Endothelial cell (in vitro differentiated cells): ENCODE results near the gene MCFD2. TPM values are rescaled to one million over a fixed set of nuclear protein-coding genes. Genes with fewer than 3 reads are reported as not detected.

Experiments
- DNase-seq: peaks from one replicate; pipeline ENCODE4 v3.0.0; 2021; ENCODE audit warnings: low spot score
- H3K27ac Mint-ChIP-seq: one replicate; pipeline ENCODE4 v1.8.0; 2021; ENCODE audit warnings: mixed read lengths, inconsistent platforms; ENCODE audit not compliant: unreplicated experiment
- H3K27me3 Mint-ChIP-seq: one replicate; pipeline ENCODE4 v1.8.0; 2021; ENCODE audit warnings: mild to moderate bottlenecking, moderate library complexity, mixed read lengths, inconsistent platforms; ENCODE audit not compliant: unreplicated experiment
- H3K36me3 Mint-ChIP-seq: one replicate; pipeline ENCODE4 v1.8.0; 2021; ENCODE audit warnings: mild to moderate bottlenecking, low read depth, mixed read lengths, inconsistent platforms; ENCODE audit not compliant: unreplicated experiment
- H3K4me1 Mint-ChIP-seq: one replicate; pipeline ENCODE4 v1.8.0; 2021; ENCODE audit warnings: mild to moderate bottlenecking, mixed read lengths, inconsistent platforms; ENCODE audit not compliant: unreplicated experiment
- H3K4me3 Mint-ChIP-seq: one replicate; pipeline ENCODE4 v1.8.0; 2021; ENCODE audit warnings: mild to moderate bottlenecking, mixed read lengths, inconsistent platforms; ENCODE audit not compliant: unreplicated experiment
- H3K9me3 Mint-ChIP-seq: one replicate; pipeline ENCODE4 v1.8.0; 2021; ENCODE audit warnings: mixed read lengths, inconsistent platforms; ENCODE audit not compliant: unreplicated experiment
- total RNA-seq: library from RNA; stranded (reverse); fragmentation: NEBNext Ultra II Directional; extraction: Animal tissue kit (Norgen Biotek cat#: 25700); gene quantifications from one replicate; pipeline ENCODE4 v1.2.1, GENCODE V29; 2021; ENCODE audit not compliant: unreplicated experiment
- TF ChIP-seq, protein P1 (sequence below): fragments of 200-600 bp; sonication (generic); IDR thresholded peaks from one replicate; pipeline ENCODE4 v1.5.0; 2021; ENCODE audit warnings: antibody characterized with exemption; ENCODE audit not compliant: unreplicated experiment

MCFD2 gene
- total RNA-seq, 1 donor from 2014 or later = 121 TPM

GRCh38 chr2:46866770-46867246, 48.8 kb downstream of the MCFD2 start:
- Mint-ChIP-seq H3K27me3 (peaks cover 15% of the 10 kb centered on the region), H3K36me3 (peaks cover 22% of the 10 kb centered on the region), H3K27ac (peak overlapping the region; percentile 78), H3K9me3 (peaks cover 11% of the 10 kb centered on the region), H3K4me3 (no peak overlapping the region), H3K4me1 (peaks cover 9% of the 10 kb centered on the region)
- TF ChIP-seq, protein P1, sequence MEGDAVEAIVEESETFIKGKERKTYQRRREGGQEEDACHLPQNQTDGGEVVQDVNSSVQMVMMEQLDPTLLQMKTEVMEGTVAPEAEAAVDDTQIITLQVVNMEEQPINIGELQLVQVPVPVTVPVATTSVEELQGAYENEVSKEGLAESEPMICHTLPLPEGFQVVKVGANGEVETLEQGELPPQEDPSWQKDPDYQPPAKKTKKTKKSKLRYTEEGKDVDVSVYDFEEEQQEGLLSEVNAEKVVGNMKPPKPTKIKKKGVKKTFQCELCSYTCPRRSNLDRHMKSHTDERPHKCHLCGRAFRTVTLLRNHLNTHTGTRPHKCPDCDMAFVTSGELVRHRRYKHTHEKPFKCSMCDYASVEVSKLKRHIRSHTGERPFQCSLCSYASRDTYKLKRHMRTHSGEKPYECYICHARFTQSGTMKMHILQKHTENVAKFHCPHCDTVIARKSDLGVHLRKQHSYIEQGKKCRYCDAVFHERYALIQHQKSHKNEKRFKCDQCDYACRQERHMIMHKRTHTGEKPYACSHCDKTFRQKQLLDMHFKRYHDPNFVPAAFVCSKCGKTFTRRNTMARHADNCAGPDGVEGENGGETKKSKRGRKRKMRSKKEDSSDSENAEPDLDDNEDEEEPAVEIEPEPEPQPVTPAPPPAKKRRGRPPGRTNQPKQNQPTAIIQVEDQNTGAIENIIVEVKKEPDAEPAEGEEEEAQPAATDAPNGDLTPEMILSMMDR = no peak
- DNase-seq = no peak

DNA sequence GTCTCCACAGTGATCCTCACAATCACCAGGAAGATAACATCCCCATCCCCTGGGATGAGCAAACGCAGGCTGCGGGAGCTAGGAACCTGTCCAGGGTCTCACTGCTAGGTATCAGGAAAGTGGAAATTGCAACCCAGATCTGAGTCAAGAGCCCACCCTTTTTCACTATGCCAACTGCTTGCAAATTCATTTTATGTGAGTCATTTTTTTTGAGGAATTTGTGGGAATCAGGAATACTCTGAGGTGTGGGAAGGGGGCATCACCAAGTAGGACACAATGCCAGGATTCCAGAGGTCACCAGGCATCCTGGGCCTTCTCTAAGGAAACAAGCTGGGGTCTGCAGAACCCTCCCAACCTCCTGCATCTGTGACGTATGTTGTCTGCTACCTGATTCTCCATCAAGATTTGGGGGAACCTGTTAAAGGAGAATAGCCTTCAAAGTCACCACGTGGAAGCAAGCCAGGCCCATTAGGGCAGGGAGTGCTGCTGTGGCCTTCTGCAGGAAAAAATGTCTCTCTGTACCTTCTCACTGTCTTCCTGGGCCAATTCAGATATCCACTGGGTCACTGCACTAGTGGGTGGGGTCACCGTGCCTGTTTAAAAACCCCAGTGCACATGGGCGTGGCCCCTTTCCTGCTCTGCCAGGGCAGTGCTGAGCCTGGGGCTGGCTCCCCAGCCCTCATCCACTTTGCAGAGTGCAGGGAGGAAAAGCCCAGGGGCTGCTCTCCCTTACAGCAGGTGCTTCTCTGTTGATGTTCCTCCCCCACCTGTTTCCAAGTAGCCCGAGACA, 50.2 kb downstream of the MCFD2 start:
- Mint-ChIP-seq H3K36me3 (peaks cover 22% of the 10 kb centered on the region), H3K27ac (no peak overlapping the region), H3K4me1 (peaks cover 9% of the 10 kb centered on the region), H3K27me3 (peaks cover 10% of the 10 kb centered on the region), H3K4me3 (no peak overlapping the region), H3K9me3 (peaks cover 11% of the 10 kb centered on the region)
- no peak for DNase-seq
- TF ChIP-seq, protein P1 = no peak

DNA sequence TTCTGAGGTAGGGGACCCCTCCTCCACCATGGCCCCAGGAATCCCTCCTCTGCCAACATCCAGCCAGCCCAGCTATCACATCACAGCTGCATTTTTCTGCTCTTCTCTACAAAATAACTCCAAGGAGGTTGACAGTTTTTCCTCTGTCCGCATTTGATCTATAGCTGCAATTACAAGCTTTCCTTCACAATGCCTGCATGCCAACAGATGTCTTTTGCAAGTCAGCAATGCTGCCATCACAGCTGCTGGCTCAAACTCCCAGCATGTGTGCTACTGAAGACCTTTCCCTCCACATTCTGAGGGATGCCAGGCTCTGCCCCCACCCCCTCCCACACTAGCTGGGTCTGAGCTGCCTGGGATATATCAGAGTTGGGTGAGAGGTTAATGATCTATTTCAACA, 51.7 kb downstream of the MCFD2 start:
- peaks cover 8% of the 10 kb centered on the region for H3K27me3 Mint-ChIP-seq
- no peak for DNase-seq
- H3K9me3 Mint-ChIP-seq = peaks cover 11% of the 10 kb centered on the region
- TF ChIP-seq, protein P1 = no peak
- H3K36me3 Mint-ChIP-seq = peaks cover 22% of the 10 kb centered on the region
- H3K4me1 Mint-ChIP-seq = peaks cover 9% of the 10 kb centered on the region
- no peak overlapping the region for H3K4me3 Mint-ChIP-seq
- no peak overlapping the region for H3K27ac Mint-ChIP-seq

DNA sequence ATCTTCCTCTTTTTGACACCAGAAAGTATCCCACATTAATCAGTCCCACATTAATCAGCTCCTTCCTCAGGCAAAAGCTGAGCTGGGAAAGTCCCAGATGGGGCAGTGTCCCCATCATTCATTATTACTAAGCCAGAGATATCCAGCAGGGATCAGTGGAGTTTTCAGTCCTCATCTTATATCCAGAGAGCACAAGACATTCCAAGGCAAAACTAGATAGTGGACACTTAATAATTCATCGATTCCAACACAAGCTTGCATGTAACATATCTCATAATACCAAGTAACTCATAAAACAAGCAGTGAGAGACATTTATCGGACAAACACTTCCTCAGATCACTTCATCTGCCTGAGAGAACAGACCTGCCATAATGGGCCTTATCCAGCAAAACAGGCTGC, 53.1 kb downstream of the MCFD2 start:
- Mint-ChIP-seq H3K4me3 (no peak overlapping the region), H3K9me3 (peaks cover 11% of the 10 kb centered on the region), H3K36me3 (peaks cover 18% of the 10 kb centered on the region), H3K27me3 (peaks cover 8% of the 10 kb centered on the region), H3K4me1 (peaks cover 9% of the 10 kb centered on the region), H3K27ac (no peak overlapping the region)
- TF ChIP-seq, protein P1 = no peak
- DNase-seq = no peak

DNA sequence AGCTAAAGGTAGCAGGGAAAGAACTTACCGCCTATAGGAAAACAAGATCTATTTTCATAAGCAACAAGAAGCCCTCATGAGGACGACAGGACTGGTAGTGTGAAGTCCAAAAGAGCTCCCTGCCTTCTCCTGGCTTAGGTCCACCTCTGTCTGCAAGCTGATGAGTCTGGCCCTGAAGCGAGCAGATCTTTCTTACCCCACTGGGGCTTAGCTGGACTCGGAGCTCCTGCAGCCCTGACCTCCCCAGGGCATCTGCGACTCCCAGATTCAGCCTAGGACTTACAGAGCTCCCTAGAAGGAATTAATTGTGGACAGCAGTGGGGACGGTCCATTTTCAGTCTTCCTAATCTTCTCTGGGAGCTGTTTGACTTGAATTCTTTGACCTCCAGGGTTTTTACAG, 53.7 kb downstream of the MCFD2 start:
- peaks cover 8% of the 10 kb centered on the region for H3K4me1 Mint-ChIP-seq
- no peak for DNase-seq
- H3K27ac Mint-ChIP-seq = no peak overlapping the region
- peaks cover 18% of the 10 kb centered on the region for H3K36me3 Mint-ChIP-seq
- H3K27me3 Mint-ChIP-seq = peaks cover 8% of the 10 kb centered on the region
- TF ChIP-seq, protein P1 = no peak
- peaks cover 11% of the 10 kb centered on the region for H3K9me3 Mint-ChIP-seq
- no peak overlapping the region for H3K4me3 Mint-ChIP-seq
